Cortex of kidney (tissue), 1 donor: ENCODE measurements around the gene SATB1.
"Not testable (repeated sequence)": the region's sequence is repeated elsewhere in the genome, so short reads cannot be mapped to it uniquely, and the experiment has no call there.

Experiments
- DNase-seq: peaks from one replicate; lab custom pipeline; 2025; lab: John Stamatoyannopoulos, UW

SATB1 gene

GRCh38 chr3:18424729-18425640 lies at the start of gene SATB1:
SATB1 (minus strand) TSS chr3:18425339; CDS start chr3:18420967, 4,372 bp downstream.
- no peak for DNase-seq

DNA sequence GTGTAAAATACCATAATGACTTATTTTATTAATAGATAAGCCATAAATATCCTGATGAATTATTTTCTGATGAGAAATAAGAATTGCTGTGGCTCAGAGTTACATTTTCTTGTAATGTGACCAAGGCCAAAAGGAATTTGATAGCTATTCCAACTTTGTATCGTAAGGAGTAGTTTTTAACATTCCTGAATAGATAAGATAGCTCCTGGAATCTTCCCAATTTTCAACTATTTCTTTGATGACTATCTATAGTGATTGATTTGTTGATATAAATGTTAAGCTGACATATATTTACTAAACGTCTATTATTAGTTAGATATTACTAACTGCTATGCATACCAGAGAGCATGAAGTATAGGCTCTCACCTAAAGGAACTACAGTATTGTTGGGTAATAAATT lies 49.1 kb upstream of the SATB1 start:
- no peak for DNase-seq

DNA sequence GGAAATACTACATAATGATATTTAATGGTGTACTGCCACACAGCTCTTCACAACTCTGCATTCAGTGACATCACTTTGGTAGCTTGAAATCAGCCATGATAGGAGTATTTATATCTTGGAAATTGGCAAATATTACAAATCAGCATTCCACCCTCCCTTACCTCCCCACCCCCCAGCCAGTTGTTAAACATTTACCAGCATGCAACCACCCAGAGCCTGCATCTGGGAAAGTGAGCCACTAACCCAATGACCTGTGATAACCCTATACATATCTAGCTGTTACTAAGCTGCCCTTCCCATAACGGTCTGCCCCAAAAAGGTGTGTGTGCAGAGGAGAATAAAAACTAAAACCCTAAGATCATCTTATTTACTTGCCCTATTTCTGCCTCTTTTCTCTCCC lies 44.6 kb upstream of the SATB1 start:
- DNase-seq: no peak

GRCh38 chr3:18466136-18466535 lies 41.0 kb upstream of the SATB1 start:
- DNase-seq: no peak

- no peak for DNase-seq
These were observed 29.6 kb upstream of the SATB1 start for GRCh38 chr3:18454766-18455165.

DNA sequence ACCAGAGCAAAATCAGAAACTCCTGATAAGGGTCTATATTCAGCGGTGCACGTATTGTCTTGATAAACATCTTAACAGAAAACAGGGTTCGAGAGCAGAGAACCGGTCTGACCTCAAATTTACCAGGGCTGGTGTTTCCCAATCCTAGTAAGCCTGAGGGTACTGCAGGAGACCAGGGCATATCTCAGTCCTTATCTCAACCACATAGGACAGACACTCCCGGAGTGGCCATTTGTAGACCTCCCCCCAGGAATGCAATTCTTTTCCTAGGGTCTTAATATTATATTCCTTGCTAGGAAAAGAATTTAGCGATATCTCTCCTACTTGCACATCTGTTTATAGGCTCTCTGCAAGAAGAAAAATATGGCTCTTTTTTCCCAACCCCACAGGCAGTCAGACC lies 24.5 kb upstream of the SATB1 start:
- not testable (repeated sequence) for DNase-seq

- DNase-seq: no peak
These were observed 22.6 kb upstream of the SATB1 start for GRCh38 chr3:18447720-18448119.

- no peak for DNase-seq
These were observed 21.1 kb upstream of the SATB1 start for GRCh38 chr3:18446149-18446825.

DNA sequence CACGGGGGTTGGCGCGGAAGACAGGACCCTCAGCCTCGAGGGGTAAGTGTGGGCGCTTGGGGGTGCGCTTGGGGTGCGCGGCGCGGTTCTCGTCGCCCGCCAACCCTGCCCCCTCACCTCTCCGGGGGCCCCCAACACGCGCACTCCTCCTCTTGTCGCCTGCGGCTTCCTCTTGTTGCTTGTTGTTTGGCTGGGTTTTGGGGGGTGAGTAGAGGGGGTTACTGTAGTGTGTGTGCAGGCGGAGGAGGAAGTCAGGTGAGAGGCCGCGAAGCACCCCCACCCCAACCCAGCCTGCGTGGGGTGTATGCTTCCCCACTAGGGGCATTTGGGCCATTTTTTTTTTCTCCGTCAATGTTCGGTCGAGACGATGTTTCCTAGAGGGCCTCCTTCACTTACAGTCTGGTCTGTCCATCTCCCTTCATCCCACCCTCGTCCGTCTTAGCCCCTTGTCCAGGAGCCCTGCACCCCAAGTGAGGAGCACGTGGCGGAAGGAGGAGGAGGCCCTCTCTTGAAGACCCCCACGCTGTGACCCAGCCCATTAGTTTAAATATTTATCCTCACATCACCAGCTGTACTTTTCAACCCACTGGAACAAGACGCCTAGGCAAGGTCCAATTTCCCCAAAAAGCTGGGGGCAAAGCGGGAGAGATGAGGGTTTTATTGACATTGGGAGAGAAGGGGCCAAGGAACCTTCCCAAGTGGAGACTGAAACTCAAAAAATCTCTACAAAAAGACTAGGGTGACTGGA lies 20.4 kb upstream of the SATB1 start:
- DNase-seq: no peak

- DNase-seq: no peak
These were observed 19.7 kb upstream of the SATB1 start for GRCh38 chr3:18444595-18445400.

- no peak for DNase-seq
These were observed 18.8 kb upstream of the SATB1 start for GRCh38 chr3:18443665-18444594.

GRCh38 chr3:18442756-18443664 lies 17.9 kb upstream of the SATB1 start:
- no peak for DNase-seq

GRCh38 chr3:18441551-18441950 lies 16.4 kb upstream of the SATB1 start:
- DNase-seq: no peak

DNA sequence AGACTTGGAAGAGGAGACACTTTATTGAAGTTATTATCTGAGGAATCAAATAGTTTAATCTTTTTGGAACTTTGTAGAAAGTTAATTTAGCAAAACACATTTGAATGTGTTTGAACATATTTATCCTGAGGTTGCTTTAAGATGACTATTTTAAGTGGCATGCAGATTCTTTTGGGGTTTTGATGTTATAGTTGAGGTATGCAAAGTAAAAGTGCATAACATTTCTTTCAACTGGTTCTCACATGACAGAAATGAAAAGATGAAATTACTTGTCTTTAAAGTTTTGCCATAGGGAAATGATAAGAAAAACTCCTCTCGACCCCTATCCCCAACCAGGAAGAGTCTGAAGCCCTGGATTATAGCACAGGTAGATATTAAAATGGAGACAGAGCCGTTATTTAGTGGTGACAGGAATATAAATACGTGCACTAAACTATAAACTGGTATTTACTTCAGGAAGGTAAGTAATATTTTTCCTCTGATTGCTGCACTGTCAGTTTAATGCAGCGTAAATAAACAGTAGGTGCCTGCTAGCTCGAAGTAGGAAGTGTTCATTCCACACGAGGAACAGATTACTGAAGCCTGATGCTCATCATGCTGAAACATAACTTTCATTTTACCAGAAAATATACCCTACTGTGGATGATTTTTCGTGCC lies 15.1 kb upstream of the SATB1 start:
- no peak for DNase-seq

DNA sequence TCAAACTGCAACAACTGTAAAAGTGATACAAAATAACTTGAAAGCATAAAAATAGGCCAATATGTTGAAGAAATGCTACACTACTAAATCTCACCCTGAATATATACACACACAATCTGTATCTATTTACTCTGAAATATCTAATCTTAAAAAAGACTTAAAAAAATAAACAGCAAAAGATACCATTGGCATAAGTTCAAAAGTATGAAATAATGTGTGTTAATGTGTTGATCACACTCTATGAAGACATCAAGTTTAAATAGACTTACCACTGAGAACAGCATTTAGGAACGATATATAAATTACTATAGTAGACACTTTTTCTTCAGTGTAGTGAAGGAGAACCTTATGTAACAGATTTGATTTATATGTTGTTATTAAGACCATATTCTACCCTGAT lies 14.1 kb upstream of the SATB1 start:
- no peak for DNase-seq

- no peak for DNase-seq
These were observed 13.4 kb upstream of the SATB1 start for GRCh38 chr3:18438586-18438985.

GRCh38 chr3:18436213-18436612 lies 11.1 kb upstream of the SATB1 start:
- DNase-seq: no peak

GRCh38 chr3:18434711-18435110 lies 9.6 kb upstream of the SATB1 start:
- DNase-seq: no peak

GRCh38 chr3:18432752-18433151 lies 7.6 kb upstream of the SATB1 start:
- DNase-seq: no peak
